HG02852 (cell line): ENCODE results near the gene FFAR2.
"Not testable (repeated sequence)": the region's sequence is repeated elsewhere in the genome, so short reads cannot be mapped to it uniquely, and the experiment has no call there.

ENCODE experiments used
- ATAC-seq: cut with Tn5 transposase; IDR thresholded peaks from one replicate; pipeline ENCODE4 v1.9.1; 2021; ENCODE audit warnings: mild to moderate bottlenecking, moderate library complexity; ENCODE audit not compliant: unreplicated experiment

The FFAR2 gene

GRCh38 chr19:35454663-35455062 lies 6.6 kb downstream of the FFAR2 start:
- ATAC-seq = no peak

GRCh38 chr19:35455616-35456201 lies 7.7 kb downstream of the FFAR2 start:
- ATAC-seq = no peak

DNA sequence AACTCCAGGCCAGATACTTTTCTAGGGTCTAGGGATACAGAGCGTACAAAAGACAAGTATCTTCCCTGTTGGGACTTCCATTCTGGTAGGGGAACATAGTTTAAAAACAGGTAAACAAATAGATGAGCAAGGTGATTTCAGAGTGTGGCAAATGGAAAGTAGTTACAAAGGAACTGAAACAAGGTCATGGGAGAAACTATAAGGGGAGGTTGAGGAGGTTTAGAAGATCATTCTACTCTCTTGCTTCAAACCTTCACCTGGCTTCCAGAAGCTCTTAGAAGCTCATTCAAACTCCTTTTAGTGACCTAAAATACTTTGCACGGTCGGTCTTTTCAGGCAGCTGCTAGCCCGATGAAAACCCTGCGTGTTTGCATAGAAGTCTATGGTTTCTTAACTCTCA lies 9.1 kb downstream of the FFAR2 start:
- ATAC-seq = no peak

GRCh38 chr19:35458192-35458591 lies 10.1 kb downstream of the FFAR2 start:
- no peak for ATAC-seq

- ATAC-seq = no peak
Observed at GRCh38 chr19:35458731-35459391, 10.8 kb downstream of the FFAR2 start.

DNA sequence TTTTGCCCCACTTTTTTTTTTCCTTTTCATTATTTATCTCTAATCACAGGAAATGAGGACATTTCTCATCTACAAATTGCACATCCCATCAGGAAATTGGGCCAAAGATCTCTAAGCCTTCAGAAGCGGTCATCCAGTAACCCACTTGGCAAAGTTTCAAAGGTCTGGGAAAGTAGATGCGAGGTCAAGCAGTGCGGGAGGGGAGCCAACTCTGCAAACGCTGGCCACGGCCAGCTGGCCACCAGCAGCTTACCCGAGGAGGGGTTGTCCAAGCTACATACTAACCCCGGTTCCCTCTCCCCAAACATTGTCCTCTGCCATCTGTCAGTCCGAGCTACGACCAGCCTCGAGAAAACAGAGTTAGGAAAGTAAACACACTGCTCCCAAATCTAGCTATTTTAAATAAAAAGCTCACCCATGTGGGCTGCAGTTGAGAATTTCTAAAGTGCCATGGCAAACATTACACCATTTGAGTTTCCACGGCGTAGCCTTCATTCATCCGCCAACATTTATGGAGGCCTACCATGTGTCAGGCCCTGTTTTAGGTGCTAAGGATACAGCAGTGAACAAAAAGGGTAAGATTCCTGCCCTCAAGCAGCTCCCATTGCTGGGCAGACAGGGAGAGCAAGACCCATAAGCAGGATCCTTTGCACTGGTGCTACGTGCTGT lies 11.5 kb downstream of the FFAR2 start:
- no peak for ATAC-seq

GRCh38 chr19:35460608-35461007 lies 12.6 kb downstream of the FFAR2 start:
- ATAC-seq = no peak

DNA sequence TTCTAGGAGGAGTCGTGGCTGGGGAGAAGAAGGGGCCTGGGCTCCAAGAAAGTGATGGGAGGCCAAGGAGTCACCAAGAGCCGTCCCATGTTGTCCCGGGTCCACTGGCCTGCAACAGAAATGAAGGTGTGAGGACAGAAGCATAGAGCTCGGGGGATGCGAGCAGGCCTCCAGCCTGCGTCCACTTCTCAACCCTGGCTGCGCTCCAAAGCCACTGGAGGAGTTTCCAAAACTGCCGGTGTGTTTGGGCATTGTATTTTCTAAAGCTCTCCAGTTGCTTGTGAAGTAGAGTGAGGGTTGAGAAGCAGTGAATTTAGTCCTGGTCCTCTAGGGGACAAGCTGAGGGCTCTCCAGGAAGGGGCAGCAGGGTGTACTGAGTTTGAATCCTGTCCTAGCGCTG lies 13.0 kb downstream of the FFAR2 start:
- ATAC-seq = no peak

- ATAC-seq = not testable (repeated sequence)
Observed at GRCh38 chr19:35461788-35462187, 13.7 kb downstream of the FFAR2 start.

- peak; percentile 53 for ATAC-seq
Observed at GRCh38 chr19:35462476-35462953, 14.5 kb downstream of the FFAR2 start.

- not testable (repeated sequence) for ATAC-seq
Observed at GRCh38 chr19:35462956-35463355, 14.9 kb downstream of the FFAR2 start.

DNA sequence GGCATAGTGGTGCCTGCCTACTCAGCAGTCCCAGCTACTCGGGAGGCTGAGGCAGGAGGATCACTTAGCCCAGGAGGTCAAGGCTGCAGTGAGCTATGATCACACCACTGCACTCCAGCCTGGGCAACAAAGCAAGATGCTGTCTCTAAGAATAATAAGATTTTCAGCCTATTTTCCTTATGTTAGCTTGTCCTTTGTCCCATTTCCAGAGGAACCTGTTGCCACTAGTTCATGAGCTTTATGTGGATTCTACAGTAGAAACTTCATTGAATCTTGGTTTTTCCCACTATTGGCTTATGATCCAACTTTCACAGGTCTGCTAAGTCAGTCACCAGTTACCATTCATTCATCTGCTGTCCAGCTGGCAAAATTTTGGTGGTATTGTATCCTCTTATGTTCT lies 18.2 kb downstream of the FFAR2 start:
- no peak for ATAC-seq

GRCh38 chr19:35468637-35469036 lies 20.6 kb downstream of the FFAR2 start:
- no peak for ATAC-seq

DNA sequence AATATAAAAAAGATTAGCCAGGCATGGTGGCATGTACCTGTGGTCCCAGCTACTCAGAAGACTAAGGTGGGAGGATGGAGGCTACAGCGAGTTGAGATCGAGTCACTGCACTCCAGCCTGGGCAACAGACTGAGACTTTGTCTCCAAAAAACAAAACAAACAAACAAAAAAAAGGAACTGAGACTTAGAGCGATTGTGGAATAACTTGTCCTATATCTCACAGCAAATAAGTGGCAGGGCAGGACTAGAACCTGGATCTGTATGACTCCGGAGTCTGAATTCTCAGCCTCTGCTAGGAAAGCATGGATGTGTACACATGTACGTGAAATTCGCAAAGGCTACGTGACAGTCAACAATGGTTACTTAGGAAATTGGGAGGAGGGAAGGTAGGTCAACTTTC lies 22.1 kb downstream of the FFAR2 start:
- no peak for ATAC-seq

DNA sequence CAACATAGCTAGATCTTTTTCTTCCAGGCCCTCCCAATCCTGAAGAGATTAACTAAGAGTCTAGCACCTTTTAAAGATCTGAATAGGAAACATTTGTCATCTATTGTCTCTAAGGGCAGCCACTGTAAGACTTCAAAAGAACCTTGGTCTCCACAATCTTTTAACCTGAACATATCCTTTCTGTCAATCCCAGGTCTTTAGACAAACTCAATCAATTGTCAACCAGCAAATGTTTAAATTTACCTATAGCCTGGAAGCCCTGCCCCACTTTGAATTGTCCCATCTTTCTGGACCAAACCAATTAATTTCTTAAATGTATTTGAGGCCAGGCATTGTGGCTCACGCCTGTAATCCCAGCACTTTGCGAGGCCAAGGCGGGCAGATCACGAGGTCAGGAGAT lies 23.0 kb downstream of the FFAR2 start:
- ATAC-seq = not testable (repeated sequence)

- no peak for ATAC-seq
Observed at GRCh38 chr19:35471946-35472345, 23.9 kb downstream of the FFAR2 start.

DNA sequence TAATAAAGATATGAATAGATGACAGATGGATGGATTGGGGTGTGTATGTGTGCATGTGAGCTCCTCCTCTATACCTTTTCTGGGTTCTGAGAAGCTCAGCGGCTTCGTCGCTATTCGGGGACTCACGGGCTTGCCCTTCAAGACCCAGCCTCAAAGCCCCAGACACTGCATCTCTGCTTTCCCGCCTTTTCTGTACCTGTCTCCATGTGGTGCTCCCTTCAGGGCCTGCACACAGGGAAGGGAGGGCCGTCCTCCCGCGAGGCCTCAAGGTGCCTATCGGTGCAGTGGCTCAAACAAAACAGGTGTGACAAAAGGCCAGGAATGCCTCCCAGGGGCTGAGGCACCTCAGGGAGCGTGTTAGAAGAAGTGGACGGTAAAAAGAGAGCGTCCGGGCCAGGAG lies 26.0 kb downstream of the FFAR2 start:
- ATAC-seq = no peak

DNA sequence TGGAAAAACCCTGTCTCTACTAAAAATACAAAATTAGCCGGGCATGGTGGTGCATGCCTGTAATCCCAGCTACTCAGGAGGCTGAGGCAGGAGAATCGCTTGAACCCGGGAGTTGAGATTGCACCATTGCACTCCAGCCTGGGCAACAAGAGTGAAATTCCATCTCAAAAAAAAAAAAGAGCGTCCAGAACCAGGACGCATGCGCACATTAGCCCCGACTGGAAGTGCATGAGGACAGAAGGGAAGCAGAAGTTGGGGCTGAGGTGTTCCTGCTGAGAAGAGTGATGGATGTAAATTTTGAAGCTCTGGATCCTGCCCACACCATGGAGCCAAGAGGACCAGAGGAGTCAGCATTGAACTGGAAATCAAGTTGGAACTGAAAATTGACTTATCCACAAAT lies 26.5 kb downstream of the FFAR2 start:
- ATAC-seq = not testable (repeated sequence)

DNA sequence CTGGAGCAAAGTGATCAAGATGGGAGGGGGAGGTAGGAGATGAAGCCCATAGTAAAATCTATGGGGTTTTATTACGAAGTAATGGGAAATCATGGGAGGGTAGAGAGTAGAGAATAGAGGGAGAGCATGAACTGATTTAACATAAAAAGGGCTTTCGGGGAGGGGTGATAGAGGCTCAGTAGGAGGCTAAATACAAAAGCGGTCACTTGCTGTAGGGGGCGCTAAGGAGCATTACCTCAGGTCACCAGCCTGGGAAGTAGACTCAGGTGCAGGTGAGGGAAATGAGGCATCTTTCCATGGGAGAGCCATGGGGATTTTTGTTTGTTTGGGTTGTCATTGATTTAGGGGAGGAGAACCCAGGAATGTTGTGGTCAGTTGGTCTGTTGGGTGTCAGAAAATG lies 28.1 kb downstream of the FFAR2 start:
- no peak for ATAC-seq

DNA sequence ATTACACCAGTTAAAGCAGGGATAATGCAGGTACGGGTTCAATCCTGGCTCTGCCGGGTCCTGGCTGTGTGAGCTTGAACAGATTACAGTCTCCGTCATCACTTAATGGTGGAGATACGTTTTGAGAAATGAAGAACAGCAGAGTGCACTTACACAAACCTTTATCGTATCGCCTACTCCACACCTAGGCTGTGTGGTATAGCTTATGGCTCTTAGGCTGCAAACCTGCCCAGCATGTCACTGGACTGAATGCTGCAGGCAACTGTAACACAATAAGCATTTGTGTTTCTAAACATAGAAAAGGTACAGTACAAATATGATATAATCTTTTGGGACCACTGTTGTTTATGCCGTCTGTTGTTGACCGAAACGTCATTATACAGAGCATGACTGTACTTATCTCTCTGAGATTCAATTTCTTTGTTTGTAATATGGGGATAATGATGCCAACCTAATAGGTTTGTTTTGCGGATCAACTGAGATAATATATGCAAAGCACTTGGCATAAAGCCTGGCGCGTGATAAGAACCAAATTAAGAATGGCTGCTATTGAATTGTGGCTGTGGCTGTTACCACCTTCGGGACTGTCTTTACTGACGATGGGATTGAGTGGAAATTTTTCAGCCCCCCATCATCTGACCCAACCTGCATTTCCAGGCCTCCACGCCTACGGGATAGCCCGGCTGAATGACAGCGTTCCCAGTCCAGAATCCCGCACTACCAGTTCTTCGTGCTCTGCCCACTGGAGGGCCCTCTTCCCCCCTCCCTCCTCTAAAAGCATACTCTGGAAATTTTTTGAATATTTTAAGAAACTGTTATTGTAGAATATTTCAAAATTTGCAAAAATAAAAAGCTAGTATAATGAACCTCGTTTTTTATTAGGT lies 31.0 kb downstream of the FFAR2 start:
- no peak for ATAC-seq

- ATAC-seq = no peak
Observed at GRCh38 chr19:35483089-35483488, 35.0 kb downstream of the FFAR2 start.
